Loucy (cell line): ENCODE measurements around the gene LIPC.

Experiments
- H2AFZ ChIP-seq: fragments of 200-600 bp; sonication (generic); 2 replicates; pipeline ENCODE4 v1.6.0; 2016; ENCODE audit warnings: antibody characterized with exemption, mild to moderate bottlenecking, low read length, moderate library complexity
- H3F3A ChIP-seq: fragments of 200-600 bp; 2 replicates; pipeline ENCODE4 v1.6.0; 2016; ENCODE audit warnings: antibody characterized with exemption, low read depth, mild to moderate bottlenecking
- H3K27me3 ChIP-seq: fragments of 200-600 bp; sonication (generic); 2 replicates; pipeline ENCODE4 v1.6.1; 2014; ENCODE audit warnings: low read length, mild to moderate bottlenecking; ENCODE audit not compliant: insufficient read depth, poor library complexity, severe bottlenecking
- H3K36me3 ChIP-seq: fragments of 200-600 bp; sonication (generic); 2 replicates; pipeline ENCODE4 v1.6.1; 2016; ENCODE audit warnings: low read length; ENCODE audit not compliant: insufficient read depth
- H3K4me1 ChIP-seq: fragments of 200-600 bp; sonication (generic); 2 replicates; pipeline ENCODE4 v1.5.1; 2014; ENCODE audit warnings: low read length, mild to moderate bottlenecking; ENCODE audit not compliant: insufficient read depth, poor library complexity, severe bottlenecking
- H3K4me2 ChIP-seq: fragments of 200-600 bp; sonication (generic); 2 replicates; pipeline ENCODE4 v1.6.0; 2014; ENCODE audit warnings: antibody characterized with exemption, low read length, low read depth, mild to moderate bottlenecking; ENCODE audit not compliant: poor library complexity, severe bottlenecking
- H3K4me3 ChIP-seq: fragments of 200-600 bp; sonication (generic); 2 replicates; pipeline ENCODE4 v1.5.1; 2014; ENCODE audit warnings: low read length, mild to moderate bottlenecking, mixed read lengths; ENCODE audit not compliant: poor library complexity, severe bottlenecking
- H3K79me2 ChIP-seq: fragments of 200-600 bp; sonication (generic); 2 replicates; pipeline ENCODE4 v1.6.1; 2014; ENCODE audit warnings: low read length; ENCODE audit not compliant: insufficient read depth
- H3K9ac ChIP-seq: fragments of 200-600 bp; sonication (generic); 2 replicates; pipeline ENCODE4 v1.6.0; 2014; ENCODE audit warnings: mild to moderate bottlenecking, low read depth, low read length, moderate library complexity; ENCODE audit not compliant: poor library complexity, severe bottlenecking
- H3K9me2 ChIP-seq: fragments of 200-600 bp; sonication (generic); replicated peaks from 2 replicates; pipeline ENCODE4 v1.6.1; 2016; ENCODE audit warnings: low read depth, low read length, mixed read lengths
- H3K9me3 ChIP-seq: fragments of 200-600 bp; sonication (generic); 2 replicates; pipeline ENCODE4 v1.6.1; 2014; ENCODE audit warnings: mild to moderate bottlenecking, antibody characterized with exemption, low read length, low read depth; ENCODE audit not compliant: insufficient read depth
- H4K20me1 ChIP-seq: fragments of 200-600 bp; sonication (generic); 2 replicates; pipeline ENCODE4 v1.6.0; 2014; ENCODE audit warnings: antibody characterized with exemption, low read length, mild to moderate bottlenecking; ENCODE audit not compliant: insufficient read depth, poor library complexity, severe bottlenecking
- EZH2phosphoT487 ChIP-seq: fragments of 200-600 bp; IDR thresholded peaks from 2 replicates; pipeline ENCODE4 v1.6.1; 2018; ENCODE audit warnings: antibody characterized with exemption, mild to moderate bottlenecking, moderate library complexity, borderline replicate concordance
- TF ChIP-seq, protein P1 (sequence below): fragments of 200-600 bp; sonication (generic); conservative IDR thresholded peaks from 2 replicates; pipeline ENCODE4 v1.5.1; 2014; ENCODE audit warnings: mild to moderate bottlenecking, antibody characterized with exemption, low read length

LIPC gene

DNA sequence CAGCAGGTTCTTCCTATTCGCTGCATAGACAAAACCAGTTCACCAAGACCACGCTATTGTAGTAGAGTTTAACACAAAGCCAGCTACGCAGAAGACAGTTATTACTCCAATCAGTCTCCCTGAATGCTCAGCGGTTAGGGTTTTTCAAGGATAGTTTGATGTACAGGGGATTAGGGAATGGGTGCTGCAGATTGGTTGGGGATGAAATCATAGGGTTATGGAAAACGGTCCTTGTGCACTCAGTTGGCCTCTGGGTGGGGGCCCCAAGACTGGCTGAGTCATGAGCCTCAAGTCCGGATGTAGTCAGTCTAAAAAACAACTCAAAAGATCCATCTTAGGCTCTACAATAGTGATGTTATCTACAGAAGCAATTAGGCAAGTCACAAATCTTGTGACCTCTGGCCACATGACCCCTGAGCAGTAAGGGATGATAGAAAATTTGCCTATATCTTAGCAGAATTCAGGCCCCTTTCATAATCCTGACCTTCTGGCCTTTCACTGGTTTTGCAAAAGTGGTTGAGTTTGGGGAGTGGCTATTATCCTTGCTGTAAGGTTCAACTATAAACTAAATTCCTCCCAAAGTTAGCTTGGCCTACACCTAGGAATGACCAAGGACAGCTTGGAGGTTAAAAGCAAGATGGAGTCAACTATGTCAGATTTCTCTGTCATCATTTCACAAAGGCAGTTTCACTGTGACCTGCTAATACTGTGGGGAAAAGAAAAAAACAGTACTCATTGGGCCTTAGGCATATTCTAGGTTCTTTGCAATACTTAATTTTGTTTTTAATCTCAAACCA is 57.7 kb downstream of the LIPC start:
- H3K9me3 ChIP-seq = peaks cover 3% of the 10 kb centered on the region; the same call in 1 of the 2 replicates

DNA sequence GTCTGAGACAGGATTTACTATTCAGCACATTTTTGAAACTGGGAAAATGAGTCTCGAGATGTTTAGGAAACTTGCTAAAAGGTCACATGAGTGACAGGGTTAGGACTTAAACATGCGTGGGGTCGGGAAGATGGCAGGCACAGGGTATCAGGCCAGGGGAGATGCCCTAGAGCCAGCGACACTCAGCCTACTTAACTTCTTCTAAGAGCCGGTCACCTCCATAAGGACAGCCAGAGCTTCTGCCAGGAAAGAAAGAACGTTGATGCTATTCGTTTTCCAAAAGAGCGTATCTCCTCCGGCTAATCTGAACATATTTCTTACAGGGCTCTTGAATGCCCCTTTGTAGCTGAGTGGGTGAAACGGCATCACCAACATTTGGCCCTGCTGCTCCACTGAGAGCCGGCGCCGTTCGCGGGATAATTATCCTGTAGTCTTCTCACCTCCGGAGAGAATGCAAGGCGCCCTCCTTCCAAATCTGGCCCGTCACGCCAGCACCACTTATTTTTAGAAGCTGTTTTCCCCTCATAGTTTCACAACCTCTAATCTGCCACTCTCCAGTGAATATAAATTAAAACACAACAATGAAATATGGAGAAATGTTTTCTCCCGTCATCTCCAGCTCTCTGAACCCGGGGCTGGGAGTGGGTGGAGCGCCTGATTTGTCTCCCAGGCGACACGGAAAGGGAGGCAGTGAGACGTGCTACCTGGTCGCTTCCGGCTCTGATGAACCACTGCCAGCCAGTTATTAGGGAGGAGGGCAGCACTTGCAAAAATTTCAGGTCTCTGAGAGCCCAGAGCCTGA is 58.5 kb downstream of the LIPC start:
- Histone ChIP-seq H3K4me2 (no peak overlapping the region), H3K9me3 (peaks cover 3% of the 10 kb centered on the region; the same call in 1 of the 2 replicates), H4K20me1 (no peaks in the 10 kb centered on the region), H3K4me3 (no peak overlapping the region), H3K4me1 (peaks cover 22% of the 10 kb centered on the region), H2AFZ (no peak overlapping the region), H3K36me3 (no peaks in the 10 kb centered on the region), H3K27me3 (no peaks in the 10 kb centered on the region), H3K9me2 (no peaks in the 10 kb centered on the region), H3F3A (no peaks in the 10 kb centered on the region), H3K79me2 (no peaks in the 10 kb centered on the region), H3K9ac (no peak overlapping the region)
- TF ChIP-seq EZH2phosphoT487 = no peak
- TF ChIP-seq, protein P1, sequence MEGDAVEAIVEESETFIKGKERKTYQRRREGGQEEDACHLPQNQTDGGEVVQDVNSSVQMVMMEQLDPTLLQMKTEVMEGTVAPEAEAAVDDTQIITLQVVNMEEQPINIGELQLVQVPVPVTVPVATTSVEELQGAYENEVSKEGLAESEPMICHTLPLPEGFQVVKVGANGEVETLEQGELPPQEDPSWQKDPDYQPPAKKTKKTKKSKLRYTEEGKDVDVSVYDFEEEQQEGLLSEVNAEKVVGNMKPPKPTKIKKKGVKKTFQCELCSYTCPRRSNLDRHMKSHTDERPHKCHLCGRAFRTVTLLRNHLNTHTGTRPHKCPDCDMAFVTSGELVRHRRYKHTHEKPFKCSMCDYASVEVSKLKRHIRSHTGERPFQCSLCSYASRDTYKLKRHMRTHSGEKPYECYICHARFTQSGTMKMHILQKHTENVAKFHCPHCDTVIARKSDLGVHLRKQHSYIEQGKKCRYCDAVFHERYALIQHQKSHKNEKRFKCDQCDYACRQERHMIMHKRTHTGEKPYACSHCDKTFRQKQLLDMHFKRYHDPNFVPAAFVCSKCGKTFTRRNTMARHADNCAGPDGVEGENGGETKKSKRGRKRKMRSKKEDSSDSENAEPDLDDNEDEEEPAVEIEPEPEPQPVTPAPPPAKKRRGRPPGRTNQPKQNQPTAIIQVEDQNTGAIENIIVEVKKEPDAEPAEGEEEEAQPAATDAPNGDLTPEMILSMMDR = no peak

More for the DNA sequence above, 57.7 kb downstream of the LIPC start:
- no peak overlapping the region for H2AFZ ChIP-seq
- H3K4me3 ChIP-seq = no peak overlapping the region
- no peaks in the 10 kb centered on the region for H3K36me3 ChIP-seq
- H4K20me1 ChIP-seq = no peaks in the 10 kb centered on the region
- H3K4me1 ChIP-seq = peaks cover 30% of the 10 kb centered on the region
- no peak overlapping the region for H3K4me2 ChIP-seq
- H3K9me2 ChIP-seq = no peaks in the 10 kb centered on the region
- H3K79me2 ChIP-seq = no peaks in the 10 kb centered on the region
- H3F3A ChIP-seq = no peaks in the 10 kb centered on the region; the same call in 1 of the 2 replicates
- TF ChIP-seq, protein P1 = no peak
- H3K27me3 ChIP-seq = no peaks in the 10 kb centered on the region
- no peak overlapping the region for H3K9ac ChIP-seq

- H3F3A ChIP-seq = no peaks in the 10 kb centered on the region
- H3K9me3 ChIP-seq = peaks cover 3% of the 10 kb centered on the region; the same call in 1 of the 2 replicates
- H3K4me1 ChIP-seq = peaks cover 23% of the 10 kb centered on the region
- no peak overlapping the region for H3K4me3 ChIP-seq
- H3K36me3 ChIP-seq = no peaks in the 10 kb centered on the region
- TF ChIP-seq EZH2phosphoT487 = no peak
- TF ChIP-seq, protein P1 = no peak
- no peak overlapping the region for H3K4me2 ChIP-seq
- H3K9ac ChIP-seq = no peak overlapping the region
- no peak overlapping the region for H2AFZ ChIP-seq
- H4K20me1 ChIP-seq = no peaks in the 10 kb centered on the region
- H3K27me3 ChIP-seq = no peaks in the 10 kb centered on the region
- H3K79me2 ChIP-seq = no peaks in the 10 kb centered on the region
- H3K9me2 ChIP-seq = no peaks in the 10 kb centered on the region
These were observed 59.2 kb downstream of the LIPC start for GRCh38 chr15:58490888-58491473.
